CD4-positive, alpha-beta T cell treated with Interleukin-2 at 100 ng/mL for 4 hours (primary cell): ENCODE data around the gene IL12B.
"Not testable (repeated sequence)": the region's sequence is repeated elsewhere in the genome, so short reads cannot be mapped to it uniquely, and the experiment has no call there.

Experiments used
- DNase-seq: peaks from one replicate; pipeline ENCODE4 v3.0.0-alpha.2; 2020; ENCODE audit warnings: low spot score

The IL12B gene

DNA sequence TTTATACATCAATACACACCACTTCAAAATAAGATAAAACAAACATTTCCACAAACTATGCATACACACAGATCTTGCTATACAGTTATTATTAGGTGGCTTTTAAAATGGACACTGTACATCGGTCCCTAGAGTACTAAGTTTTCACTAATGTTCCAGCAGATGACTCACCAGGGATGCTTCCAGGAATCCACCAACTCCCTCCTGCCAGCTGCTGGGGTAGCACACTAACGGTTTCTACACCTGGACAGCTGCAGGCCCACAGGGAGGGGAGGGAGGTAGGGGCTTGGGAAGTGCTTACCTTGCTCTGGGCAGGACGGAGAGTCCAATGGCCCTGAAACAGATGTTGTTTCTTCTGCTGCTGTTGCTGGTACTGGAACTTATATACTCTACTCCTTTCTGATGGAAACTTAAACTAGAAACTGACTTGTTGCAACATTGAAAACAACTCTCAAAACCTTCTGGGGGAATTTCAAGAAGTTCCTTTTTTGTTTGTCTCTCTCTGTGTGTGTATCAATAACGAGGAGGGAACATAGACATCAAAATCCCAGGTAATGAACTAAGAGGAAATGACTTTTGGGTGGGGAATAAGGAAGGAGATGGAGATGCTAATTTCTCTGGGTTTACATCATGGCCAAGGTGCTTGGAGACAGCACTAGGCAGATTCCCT lies at the start of gene IL12B:
TSS of gene IL12B (minus strand) at position 357 of the 670 bp plus-strand sequence. CDS start 3,705 bp downstream, outside the sequence.
- DNase-seq, result no peak

DNA sequence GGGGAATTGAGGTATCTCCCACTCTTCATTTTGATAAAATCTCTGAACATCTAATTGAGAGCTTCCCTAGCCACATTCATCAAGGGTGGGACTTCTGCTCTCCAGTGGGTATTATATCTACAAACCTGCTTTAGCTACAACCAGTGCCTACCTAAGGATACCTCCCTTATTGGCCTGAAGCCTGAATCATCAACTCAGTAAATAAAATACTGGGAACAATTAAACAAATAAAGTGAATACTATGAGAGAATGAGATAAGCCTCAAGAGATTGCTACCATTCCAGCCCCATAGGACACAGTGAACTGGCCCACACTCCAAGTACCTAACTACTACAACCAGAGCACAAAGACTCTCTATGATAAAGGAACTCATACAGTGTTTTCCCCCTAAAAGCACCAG lies 47.4 kb upstream of the IL12B start:
- DNase-seq, result no peak

DNA sequence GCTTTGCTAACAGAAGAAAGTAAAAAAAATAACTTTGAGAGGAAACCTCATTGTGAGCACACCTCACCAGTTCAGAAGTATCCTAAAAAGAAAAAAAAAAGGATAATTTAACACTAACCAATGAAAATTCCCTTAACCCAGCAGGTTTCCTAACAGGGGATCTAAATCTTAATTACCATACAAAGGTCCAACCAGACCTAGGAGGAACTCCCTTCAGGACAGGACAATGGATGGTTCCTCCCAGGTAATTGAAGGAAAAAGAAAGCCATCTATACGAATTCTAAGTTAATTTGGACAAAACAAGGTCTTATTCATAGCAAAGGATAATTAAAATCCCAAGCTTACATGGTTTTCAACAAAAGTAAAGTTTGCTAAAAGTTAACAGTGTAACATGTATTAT lies 37.6 kb upstream of the IL12B start:
- DNase-seq, result not testable (repeated sequence)

DNA sequence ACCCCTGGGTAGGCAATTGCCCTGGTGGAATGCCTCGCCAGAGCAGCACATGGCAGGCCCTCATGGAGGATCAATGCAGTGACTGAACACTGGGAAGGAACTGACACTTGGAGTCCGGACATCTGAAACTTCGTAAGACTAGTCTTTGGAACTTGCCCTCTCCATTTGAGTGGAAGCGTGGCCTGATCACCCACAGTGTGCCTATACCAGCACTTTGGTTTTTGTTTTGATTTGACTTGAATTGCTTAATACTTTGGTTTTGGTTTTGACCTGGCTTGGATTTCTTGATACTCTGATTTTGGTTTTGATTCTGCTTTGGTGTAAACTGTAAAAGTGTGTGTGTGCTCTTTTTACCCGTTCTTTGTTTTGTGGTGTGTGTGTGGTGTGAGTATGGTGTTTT lies 36.5 kb upstream of the IL12B start:
- DNase-seq, result not testable (repeated sequence)

DNA sequence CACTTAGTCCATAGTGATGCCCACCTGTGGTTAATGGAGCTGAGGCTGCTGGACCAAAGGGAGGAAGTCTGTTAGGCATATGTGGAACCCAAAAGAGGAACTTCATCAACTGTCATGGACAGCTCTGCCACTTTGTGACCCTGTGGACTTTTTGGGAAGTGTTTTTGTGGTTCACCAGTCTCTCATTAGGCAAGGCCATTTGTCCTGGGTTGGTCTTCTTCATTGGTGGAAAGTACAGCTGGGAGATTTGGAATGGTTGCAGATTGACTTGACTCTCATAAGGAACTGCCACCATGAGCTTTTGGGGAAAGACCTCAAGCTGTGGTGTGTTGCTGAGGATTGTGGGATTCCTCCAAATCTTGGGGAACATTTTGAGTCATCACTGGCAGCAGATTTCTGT lies 31.9 kb upstream of the IL12B start:
- DNase-seq, result no peak

DNA sequence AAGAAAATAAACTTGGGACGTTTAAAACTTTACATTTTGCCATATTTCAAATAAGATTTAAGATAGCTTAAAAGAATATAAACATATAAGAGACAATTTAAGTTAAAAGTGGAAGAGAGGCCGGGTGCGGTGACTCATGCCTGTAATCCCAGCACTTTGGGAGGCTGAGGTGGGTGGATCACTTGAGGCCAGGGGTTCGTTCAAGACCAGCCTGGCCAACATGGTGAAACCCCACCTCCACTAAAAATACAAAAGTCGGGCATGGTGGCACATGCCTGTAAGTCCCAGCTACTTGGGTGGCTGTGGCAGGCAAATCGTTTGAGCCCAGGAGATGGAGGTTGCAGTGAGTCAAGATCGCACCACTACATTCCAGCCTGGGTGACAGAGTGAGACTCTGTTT lies 29.6 kb upstream of the IL12B start:
- not testable (repeated sequence) for DNase-seq

DNA sequence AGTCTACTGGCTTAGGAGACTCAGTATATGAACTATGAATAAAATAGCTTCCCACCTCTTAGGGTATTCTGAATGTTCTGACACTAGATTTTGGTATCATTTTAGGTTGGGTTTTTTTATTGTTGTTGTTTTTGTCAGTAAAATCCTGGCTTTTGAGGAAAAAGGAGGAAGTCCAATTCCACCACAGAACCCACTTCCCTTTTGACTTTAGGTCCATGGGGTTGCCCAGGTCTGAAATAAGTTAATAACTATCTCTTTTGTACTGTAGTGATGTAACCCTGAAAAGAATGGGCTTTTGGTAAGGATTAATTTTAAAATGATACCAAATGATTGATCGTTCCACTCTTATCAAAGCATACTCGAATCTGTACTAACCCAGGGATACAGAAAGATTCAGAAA lies 29.1 kb upstream of the IL12B start:
- DNase-seq, result no peak

DNA sequence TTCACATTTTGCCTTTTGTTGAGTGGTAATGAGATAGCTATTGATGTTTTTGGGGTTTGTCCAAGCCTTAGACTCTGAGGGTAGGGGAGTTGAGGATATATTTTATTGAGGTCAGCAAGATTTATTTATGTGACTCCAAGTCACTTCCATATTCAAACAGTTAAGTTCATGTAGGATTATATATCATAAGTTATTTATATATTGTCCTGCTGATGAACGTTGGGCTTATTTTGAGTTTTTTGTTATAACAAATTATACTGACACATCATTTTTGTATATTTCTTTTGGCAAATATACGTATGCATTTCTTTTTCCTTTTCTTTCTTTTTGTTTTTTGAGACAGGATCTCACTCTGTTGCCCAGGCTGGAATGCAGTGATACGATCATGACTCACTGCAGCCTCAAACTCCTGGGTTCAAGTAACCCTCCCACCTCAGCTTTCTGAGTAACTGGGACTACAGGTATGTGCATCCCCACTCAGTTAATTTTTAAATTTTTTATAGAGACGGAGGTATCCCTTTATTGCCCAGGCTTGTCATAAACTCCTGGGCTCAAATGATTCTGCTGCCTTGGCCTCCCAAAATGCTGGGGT lies 23.5 kb upstream of the IL12B start:
- no peak for DNase-seq

DNA sequence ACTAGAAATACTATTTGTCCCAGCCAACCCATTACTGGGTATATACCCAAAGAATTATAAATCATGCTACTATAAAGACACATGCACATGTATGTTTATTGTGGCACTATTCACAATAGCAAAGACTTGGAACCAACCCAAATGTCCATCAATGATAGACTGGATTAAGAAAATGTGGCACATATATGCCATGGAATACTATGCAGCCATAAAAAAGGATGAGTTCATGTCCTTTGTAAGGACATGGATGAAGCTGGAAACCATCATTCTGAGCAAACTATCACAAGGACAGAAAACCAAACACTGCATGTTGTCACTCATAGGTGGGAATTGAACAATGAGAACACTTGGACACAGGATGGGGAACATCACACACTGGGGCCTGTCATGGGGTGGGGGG lies 20.4 kb upstream of the IL12B start:
- DNase-seq, result not testable (repeated sequence)

DNA sequence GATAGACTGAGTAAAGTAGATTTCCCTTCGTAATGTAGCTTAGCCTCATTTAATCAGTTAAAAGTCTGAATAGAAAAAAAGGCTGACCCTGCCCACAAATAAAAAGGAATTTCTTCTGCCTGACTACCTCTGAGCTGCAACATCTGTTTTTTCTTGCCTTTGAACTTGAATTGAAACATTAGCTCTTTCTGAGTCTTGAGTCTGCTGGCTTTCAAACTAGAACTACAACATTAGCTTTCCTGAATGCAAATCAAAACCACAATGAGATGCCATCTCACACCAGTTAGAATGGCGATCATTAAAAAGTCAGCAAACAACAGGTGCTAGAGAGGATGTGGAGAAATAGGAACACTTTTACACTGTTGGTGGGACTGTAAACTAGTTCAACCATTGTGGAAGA lies 19.9 kb upstream of the IL12B start:
- not testable (repeated sequence) for DNase-seq

DNA sequence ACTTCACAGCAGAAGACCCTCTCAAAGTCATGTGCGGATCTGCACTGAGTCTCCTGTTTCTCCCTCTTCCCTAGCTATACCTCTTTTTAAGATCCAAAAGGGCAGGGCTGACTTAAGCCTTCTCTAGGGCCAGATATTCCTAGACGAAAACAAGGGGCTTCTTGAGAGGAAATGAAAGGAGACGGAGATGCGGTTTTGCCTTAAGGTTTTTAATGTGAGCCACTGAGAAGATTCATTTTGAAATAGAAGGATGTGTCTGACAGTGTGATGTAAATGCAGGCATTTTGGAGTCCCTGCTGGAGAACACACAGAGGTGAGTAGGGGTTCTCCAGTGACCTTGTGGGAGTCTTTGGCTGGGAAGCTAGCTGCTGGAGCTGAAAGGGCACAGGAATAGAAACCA lies 15.6 kb upstream of the IL12B start:
- DNase-seq, result no peak

DNA sequence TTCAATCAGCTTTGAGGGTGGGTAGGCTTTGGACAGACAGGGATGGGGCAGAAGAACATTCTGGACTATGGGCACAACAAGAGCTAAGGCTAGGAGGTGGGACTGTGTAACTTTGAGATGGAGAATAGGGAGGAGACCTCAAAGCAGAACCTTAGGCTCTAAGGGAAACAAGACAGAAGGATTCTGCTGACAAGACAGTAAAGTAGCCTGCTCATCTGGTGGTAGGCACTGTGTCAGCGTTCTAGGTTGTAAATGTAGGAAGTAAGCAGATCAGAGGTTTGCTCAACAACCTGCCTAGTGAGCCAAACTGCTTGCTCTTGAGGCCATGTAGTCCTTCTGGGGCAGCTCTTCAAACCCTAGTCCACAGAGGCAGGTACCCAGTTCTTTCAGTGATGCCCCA lies 15.0 kb upstream of the IL12B start:
- no peak for DNase-seq

DNA sequence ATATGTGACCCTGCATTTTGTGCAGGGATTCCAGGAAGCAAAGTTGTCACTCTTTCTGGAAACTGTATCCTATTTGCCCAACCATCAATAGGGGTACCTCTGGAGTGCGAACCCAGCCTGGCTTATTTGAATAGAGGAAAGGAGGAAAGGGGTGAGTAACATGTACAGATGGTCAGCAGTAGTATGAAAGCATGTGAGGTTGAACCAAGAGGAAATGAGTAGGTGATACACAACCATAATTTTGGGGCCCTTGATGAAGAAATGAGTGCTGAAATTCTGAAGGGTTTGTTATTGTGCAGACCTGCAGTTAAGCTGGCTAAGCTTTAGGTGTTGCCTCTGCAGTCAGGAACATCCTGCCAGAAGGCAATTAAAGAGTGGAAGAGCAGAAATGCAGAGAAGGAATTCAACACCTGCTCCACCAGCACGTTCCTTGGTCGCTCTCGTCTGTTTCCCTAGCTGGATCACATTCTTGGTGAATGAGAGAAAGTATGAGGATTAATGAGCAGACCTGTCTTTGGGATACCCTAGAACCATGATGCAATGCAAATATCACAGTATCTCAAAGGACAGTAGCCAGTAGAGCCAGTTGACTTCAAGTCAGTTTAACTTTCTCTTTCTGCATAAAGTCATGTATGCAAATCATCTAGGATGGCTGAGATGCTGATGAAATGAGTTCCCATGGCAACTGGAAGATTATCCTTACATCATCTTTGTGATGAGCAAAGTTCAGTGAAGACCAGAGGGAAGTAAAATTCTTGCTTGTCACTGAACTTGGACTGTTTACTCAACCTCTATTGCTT lies 13.2 kb upstream of the IL12B start:
- DNase-seq, result no peak

DNA sequence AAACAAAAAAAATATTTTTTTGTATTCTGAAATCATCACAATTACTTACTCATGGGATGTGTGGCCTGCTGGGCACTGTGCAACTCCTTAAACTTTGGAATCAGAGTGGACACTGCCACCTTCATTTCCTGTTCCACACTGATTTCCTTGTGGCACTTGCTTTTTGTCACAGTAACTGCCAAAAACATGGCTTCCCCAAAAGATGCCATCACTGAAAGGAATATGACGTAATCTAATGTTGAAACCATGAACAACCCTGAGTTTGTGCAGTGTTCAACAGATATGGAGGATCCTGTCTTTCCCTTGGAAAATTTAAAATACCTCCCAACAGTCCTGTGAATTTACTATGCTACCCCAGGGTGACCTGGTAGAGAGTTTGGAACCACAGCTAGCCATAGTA lies 12.6 kb upstream of the IL12B start:
- DNase-seq, result no peak

DNA sequence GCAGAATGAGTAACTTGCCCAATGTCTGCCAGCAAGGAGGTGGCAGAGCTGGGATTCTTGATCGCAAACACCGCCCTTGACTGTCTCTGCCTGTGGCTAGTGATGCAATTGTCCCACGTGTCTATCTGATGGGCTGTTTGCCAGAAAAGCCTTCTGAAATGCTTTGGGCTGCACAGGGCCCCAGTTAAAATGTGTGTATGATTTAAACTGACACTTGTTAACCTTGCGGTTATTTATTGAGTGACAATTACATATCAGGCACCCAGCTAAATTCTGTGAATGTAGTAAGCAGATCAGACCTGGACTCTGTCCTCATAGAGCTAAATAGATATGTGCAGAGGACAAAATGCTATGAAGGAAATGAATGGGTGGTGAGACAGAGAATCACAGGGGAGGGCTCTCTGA lies 11.6 kb upstream of the IL12B start:
- peak; percentile 87 for DNase-seq

DNA sequence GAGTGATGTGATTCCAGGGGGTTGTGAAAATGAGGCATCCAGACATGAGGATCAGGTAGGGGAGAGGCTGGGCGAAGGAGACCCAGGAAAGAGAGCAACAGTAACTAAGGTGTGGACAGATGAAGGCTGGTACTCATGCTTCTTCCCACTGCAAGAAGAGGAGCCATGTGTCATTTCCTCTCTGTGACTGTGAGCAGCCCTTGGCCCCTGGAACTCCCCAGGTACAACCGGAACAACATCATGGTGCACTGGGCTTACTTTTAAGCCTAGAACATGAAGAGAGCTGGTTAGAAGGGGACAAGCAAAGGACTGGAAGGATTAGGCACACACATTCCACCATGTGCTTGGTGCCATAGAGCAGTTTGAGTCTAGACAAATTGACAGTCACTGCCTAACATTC lies 10.9 kb upstream of the IL12B start:
- DNase-seq, result no peak

DNA sequence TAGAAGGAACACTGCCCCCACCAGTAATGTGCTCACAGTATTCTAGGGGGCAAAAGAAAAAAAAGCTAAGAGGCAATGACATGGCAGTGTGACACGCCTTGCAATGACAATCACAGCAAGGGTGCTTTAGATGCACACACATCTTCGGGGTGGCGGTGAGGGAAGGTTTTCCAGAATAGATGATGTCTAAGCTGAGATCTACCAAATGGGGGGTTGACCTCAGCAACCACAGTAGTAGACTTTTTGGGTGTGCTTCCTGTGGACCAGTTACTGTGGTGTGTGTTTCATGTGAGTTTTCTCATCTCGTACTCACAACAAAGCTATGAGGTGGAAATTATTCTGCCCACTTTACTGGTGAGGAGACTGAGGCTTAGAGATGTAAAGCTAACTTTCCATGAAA lies 10.2 kb upstream of the IL12B start:
- peak; percentile 45 for DNase-seq

DNA sequence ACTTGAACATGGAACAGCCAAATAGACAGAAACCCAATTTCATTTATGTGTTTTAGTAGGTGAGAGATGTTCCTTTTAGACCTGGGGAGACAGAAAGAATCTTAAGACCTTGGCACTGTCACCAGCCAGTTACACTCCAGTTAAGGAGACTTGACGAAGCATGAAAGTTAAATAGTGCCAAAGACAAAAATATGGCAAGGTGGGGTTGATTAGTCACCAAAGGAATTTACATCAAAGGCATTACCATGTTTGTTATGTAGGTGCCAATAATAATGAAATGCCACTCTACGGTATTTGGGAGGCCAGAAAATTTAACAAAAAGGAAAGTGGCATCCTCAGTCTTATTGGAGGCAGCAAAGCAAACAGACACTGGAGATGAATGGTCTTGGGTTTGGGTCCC lies 9.2 kb upstream of the IL12B start:
- no peak for DNase-seq

DNA sequence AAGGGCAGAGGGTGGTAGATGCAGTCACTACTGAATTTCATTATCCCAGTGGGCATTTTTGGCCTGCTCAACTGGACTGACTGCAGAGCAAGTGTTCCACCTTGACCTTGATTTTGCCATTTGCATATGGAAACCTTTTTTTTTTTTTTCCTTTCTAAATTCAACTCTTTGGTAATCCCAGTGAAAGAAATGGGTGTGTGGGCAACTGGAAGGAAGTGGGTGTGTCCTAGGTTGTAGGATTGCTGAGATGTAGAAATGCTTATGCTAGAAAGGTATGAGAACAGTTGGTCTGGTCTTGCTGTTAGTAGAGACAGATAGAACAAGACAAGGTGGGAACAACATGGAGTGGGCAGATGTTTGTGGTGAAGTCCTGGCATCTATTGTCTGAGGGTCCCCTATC lies 7.8 kb upstream of the IL12B start:
- no peak for DNase-seq

DNA sequence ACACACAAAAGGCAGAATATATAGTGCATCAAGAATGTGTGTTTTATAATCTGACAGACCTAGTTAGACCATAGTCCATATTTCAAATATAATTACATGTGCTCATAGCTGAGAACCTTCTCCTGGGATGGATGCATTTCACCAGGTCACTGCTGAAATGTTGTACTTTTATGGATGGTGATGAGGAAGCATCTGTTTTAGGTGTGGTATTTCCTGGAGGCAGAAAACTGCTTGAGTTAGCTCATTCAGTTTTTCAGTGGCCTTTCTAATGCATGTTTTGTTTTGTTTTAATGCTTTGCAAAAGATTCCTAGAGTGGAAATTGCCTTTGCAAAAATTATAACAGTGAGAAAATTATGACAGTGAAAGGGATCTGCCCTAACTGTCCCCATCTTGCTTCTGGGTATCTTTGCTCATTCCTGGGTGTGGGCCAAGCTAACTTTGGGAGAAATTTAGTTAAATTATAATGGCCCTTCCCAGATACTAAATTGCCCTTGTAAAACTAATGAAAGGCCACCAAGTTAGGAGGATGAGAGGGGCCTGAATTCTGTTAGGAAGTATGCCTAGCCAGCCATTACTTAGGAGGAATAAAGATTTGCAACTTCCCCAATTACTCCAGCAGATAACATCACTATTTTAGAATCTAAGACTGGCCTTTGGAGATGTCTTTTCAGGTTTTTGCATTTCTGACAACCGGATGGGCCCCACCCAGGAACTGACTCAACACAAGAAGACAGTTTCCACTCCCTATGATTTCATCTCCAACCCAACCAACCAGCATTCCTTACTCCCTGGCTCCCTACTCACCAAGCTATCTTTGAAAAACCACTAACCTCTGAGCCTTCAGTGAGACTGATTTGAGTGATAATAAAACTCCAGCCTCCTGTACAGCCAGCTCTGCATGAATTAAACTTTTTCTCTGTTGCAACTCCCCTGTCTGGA lies 7.0 kb upstream of the IL12B start:
- peak; percentile 72 for DNase-seq

DNA sequence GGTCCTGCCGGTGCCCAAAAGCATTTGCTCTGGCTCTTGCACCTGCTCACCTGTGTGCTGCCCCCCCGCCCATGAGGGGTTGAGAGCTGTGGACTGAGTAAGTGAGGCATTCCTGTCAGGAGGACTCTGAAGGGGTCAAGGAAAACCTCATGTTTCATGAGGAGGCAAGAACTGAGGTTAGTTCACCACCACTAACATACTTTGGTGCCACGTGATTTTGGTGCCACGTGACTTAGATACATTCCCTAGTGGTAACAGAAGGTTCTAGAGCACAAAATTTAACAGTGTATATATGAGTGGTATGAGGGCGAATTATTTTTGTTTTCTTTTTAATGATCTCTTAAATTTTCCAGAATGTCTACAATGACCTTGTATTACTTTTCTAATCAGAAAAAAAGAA lies 6.3 kb upstream of the IL12B start:
- no peak for DNase-seq

DNA sequence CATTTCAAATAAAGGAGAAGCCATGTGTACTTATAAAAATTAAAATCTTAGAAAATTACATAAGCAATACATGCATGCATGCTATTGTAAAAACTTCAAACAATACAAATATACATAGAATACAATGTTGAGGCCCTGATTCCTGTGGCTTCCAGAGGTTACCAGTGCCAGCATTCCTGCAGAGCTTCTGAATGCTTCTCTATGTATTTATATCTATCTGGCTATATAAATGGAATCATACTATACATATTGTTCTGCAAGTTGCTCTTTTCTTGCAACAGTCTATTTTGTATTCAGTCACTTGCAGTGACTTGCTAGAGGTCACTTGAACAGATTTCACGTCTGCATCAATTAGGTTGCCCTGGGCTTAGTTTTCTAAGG lies 3.2 kb upstream of the IL12B start:
- DNase-seq, result no peak
